Vein endothelial cell (primary cell): ENCODE data around the gene CPSF2. TPM values are rescaled to one million over a fixed set of nuclear protein-coding genes. Genes with fewer than 3 reads are reported as not detected.

Experiments used
- total RNA-seq: library from RNA; depleted of rRNA; stranded (reverse); fragments of >200 nt; gene quantifications from 2 replicates; pipeline ENCODE4 v1.2.3, GENCODE V29; 2012

Gene CPSF2
- total RNA-seq: 40.8 and 46.4 TPM in 2 replicates

DNA sequence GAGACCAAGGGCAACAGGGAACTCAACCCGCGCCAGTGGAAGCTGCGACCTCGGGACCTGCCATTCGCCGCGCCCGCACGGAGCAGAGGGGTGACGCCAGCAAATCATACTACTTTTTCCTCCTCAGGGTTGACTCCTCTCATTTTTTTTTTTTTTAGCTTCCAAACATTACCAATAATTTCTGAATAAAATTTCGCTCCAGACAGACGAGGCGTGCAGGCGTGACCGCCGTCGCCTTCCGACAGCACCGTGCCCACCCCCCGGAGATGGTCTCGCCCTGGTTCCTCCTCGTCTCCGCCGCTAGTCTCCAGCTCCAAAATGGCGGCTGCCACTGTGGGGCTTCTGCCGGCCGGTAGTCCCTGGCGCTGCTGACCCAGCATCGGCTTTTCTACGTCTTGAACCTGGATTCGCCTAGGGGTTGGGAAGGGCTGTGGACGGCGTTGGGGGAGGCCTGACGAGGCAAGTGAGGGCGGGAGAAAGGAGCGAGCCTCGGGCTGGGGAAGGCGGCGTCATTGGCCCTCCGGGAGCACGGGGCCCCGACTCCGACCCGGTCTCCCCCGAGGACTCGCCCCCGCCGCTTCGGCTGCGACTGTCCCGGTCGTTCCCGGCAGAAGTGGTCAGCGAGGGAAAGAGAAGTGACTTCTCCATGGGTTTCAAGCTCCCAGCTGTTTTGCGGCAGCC is at the start of gene CPSF2, which contains the start of gene NDUFB1:
TSS of gene CPSF2 (plus strand) at position 300 of the 681 bp plus-strand sequence. CDS start 9,016 bp downstream, outside the sequence.
TSS of gene NDUFB1 (minus strand) at position 37 of the 681 bp plus-strand sequence. CDS start 4,069 bp downstream, outside the sequence.

GRCh38 chr14:92106143-92106926 is 15.4 kb upstream of the CPSF2 start, which contains the start of gene ATXN3:
TSS of gene ATXN3 (minus strand) at chr14:92106582. CDS start at chr14:92106552, 30 bp downstream.

Other genes with a start within 250 kb of the CPSF2 start
- 0.96 and 4.6 TPM in 2 replicates for gene FBLN5, start 174.3 kb upstream of the CPSF2 start, total RNA-seq
- 34.6 and 41.2 TPM in 2 replicates for gene TRIP11, start 81.9 kb upstream of the CPSF2 start, total RNA-seq
- 24.2 and 41.4 TPM in 2 replicates for gene ATXN3, start 15.4 kb upstream of the CPSF2 start, total RNA-seq
- 141 and 142 TPM in 2 replicates for gene NDUFB1, start 263 bp upstream of the CPSF2 start, total RNA-seq
- gene SLC24A4, start 201.2 kb downstream of the CPSF2 start, total RNA-seq: 0.10 TPM in 1 of 2 replicates, not detected in the other